Dermis blood vessel endothelial cell (primary cell): Measurements from ENCODE around the gene KLHL12. TPM values are rescaled to one million over a fixed set of nuclear protein-coding genes. Genes with fewer than 3 reads are reported as not detected.
A peak's percentile ranks its signal among the peaks of the same experiment; 100 is the strongest.
"Not testable (repeated sequence)": the region's sequence is repeated elsewhere in the genome, so short reads cannot be mapped to it uniquely, and the experiment has no call there.

ENCODE experiments used
- DNase-seq: peaks from one replicate; pipeline ENCODE4 v3.0.0; 2010
- total RNA-seq: library from RNA; depleted of rRNA; stranded (reverse); fragments of >200 nt; gene quantifications from 2 replicates; pipeline ENCODE4 v1.2.3, GENCODE V29; 2014

The KLHL12 gene
- total RNA-seq, 1 donor from 2014 or later = 26.7 TPM

GRCh38 chr1:202945483-202945882 is 18.4 kb upstream of the KLHL12 start:
- no peak for DNase-seq

GRCh38 chr1:202944438-202944921 is 17.4 kb upstream of the KLHL12 start:
- no peak for DNase-seq

- no peak for DNase-seq
Observed at GRCh38 chr1:202942426-202942825, 15.4 kb upstream of the KLHL12 start.

- DNase-seq = no peak
Observed at GRCh38 chr1:202941372-202941771, 14.3 kb upstream of the KLHL12 start.

DNA sequence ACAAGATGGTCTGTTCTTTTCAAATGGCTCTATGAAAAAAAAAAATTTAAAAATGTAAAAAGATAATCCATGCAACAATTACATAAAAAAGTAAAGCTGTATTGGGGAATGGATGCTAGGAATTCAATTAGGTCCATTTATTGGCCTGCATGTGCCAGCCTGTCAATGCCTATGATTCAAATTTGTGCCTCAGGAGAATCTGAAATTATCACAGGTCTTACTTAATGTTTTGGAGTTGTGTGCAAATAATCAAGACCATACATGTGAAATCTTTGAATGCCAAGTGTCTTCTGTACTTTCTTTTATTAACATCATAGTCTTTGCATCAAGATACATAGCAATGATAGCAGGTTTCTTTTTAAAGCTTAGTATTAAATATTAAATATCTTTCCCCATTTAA is 13.5 kb upstream of the KLHL12 start:
- no peak for DNase-seq

DNA sequence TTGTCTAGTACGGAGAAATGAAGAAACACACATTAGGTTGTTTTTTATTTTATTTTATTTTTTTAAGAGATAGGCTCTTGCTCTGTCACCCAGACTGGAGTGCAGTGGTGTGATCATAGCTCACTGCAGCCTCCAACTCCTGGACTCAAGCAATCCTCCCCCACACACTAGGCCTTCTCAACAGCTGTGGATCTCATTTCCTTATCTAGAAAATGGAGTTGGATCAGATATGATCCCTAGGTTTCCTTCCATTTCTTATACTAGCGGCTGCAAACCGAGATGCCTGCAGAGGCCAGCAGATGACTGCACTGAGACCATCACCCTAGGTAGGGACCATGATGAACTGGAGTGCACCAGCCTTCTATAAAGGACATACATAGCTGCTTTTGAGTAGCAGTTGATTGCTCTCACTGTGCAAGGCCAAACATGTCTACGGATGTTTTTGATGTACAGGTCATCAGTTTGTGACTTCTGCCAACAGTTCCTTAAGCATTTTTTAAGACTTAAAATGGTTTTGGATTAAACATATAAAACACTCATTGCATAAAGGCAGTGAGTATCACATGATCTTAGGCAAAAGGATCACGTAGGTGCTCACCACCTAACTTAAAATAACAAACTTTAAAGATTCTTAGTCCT is 11.4 kb upstream of the KLHL12 start:
- no peak for DNase-seq

- not testable (repeated sequence) for DNase-seq
Observed at GRCh38 chr1:202936409-202936808, 9.4 kb upstream of the KLHL12 start.

DNA sequence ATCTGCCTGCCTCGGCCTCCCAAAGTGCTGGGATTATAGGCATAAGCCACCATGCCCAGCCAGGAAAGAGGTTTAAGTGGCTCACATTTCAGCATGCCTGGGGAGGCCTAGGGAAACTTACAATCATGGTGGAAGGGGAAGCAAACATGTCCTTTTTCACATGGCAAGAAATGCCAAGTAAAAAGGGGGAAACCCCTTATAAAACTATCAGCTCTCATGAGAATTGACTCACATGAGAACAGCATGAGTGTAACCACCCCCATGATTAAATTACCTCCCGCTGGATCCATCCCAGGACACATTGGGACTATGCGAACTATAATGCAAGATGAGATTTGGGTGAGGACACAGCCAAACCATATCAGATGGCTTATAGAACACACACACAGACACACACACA is 8.8 kb upstream of the KLHL12 start:
- no peak for DNase-seq

GRCh38 chr1:202934755-202935154 is 7.7 kb upstream of the KLHL12 start:
- DNase-seq = no peak

DNA sequence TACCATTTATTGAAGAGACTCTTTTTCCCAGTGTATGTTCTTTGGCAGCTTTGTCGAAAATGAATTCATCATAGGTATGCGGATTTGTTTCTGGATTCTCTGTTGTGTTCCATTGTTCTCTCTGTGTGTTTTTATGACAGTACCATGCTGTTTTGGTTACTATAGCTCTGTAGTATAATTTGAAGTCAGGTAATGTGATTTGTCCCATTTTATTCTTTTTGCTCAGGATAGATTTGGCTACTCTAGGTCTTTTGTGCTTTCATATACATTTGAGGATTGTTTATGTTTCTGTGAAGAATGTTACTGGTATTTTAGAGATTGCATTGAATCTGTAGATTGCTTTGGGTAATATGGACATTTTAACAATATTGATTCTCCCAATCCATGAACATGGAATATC is 5.4 kb upstream of the KLHL12 start:
- no peak for DNase-seq

DNA sequence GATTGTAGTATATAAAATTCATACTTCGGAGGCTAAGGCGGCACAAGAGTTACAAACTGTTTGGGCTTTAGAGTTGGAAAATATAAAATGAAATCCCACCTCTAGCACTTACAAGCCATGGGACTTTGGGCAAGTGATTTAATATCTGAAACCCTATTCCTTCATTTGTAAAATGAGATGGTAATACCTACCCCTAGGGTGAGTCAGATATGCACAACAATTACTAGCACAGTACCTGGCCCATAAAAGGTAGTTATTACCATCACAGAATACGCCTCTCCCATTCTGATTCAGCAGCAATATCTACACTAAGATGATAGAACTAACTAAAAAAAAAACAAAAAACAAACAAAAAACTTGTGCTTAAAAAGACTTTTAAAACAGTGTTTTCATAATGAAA is 3.5 kb downstream of the KLHL12 start:
- DNase-seq = no peak

GRCh38 chr1:202919615-202920014 is 7.4 kb downstream of the KLHL12 start:
- no peak for DNase-seq

- no peak for DNase-seq
Observed at GRCh38 chr1:202915146-202915545, 11.9 kb downstream of the KLHL12 start.

- not testable (repeated sequence) for DNase-seq
Observed at GRCh38 chr1:202912476-202912875, 14.6 kb downstream of the KLHL12 start.

DNA sequence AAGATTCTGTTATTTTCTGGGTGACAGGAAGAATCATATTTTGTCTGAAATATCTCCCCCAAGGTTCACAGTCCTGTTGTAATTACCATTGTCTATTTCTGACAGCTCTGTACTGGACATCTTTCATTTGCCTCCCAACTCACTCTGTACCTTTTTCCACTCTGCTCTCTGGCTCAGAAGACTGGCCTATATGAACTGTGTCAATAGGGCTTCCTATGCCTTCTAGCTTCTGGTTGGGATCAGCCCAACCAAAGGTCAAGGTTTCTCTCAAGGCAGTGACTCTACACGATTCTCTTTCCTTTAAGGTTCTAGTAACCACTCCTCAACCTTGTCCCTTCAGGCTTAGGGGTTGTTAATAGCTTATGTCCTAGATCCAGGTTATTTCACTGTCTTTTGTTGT is 17.5 kb downstream of the KLHL12 start:
- DNase-seq = no peak

DNA sequence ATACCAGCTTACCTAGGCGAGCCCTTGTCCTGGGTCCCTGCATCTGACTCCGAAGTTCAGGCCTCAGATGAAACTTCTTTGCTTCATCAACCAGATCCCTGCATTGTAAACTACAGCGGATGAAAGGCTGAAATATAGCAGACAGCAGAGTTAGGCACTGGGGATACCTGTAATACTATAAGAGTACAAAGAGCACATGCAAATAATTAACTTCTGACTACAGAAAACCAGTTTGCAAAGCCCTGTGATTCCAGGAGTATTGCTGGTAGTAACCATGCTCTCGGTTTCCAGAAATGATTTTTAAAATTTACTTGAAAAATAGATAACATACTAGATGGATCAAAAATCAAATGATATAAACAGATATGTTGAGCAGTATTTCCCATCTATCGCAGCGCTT is 18.0 kb downstream of the KLHL12 start:
- DNase-seq = no peak

- no peak for DNase-seq
Observed at GRCh38 chr1:202905331-202905730, 21.7 kb downstream of the KLHL12 start.

- DNase-seq = not testable (repeated sequence)
Observed at GRCh38 chr1:202903808-202904207, 23.2 kb downstream of the KLHL12 start.

DNA sequence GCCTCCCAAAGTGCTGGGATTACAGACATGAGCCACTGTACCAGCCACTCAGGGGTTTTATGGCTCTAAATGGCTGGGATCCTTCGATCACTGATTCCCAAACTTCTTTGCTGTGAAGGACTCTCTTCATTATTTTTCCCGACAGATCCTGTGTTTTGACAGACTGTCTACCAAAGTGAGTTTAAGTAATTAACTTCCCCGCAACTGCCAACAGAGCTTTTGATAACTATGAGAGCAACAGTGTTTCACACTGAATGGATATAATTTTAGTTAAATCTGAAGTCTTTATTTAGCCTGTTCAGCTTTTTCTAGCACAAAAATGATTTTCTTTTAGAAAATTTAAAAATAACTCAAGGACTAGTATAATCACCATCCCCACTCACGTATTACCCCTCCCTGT is 25.5 kb downstream of the KLHL12 start:
- DNase-seq = no peak

- no peak for DNase-seq
Observed at GRCh38 chr1:202892501-202892900, 34.5 kb downstream of the KLHL12 start.

DNA sequence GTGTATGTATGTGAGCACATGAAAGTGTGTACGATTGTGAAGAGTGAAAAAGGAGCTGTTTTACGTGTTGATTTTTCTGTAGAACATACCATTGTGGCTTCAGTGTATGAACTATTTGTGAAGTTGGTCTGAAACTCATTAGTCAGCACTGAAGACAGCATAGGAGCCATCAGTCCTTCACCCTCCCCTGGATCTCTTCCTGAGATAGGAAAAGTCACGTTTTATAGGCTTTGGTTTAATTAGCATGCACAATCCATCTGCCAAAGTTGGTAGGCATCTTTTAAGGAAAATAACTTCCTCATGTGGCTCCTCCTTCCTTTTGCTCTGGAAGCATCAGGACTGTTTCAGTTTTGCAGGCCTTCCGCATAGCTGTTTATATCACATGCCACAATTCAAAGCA is 36.6 kb downstream of the KLHL12 start:
- no peak for DNase-seq

DNA sequence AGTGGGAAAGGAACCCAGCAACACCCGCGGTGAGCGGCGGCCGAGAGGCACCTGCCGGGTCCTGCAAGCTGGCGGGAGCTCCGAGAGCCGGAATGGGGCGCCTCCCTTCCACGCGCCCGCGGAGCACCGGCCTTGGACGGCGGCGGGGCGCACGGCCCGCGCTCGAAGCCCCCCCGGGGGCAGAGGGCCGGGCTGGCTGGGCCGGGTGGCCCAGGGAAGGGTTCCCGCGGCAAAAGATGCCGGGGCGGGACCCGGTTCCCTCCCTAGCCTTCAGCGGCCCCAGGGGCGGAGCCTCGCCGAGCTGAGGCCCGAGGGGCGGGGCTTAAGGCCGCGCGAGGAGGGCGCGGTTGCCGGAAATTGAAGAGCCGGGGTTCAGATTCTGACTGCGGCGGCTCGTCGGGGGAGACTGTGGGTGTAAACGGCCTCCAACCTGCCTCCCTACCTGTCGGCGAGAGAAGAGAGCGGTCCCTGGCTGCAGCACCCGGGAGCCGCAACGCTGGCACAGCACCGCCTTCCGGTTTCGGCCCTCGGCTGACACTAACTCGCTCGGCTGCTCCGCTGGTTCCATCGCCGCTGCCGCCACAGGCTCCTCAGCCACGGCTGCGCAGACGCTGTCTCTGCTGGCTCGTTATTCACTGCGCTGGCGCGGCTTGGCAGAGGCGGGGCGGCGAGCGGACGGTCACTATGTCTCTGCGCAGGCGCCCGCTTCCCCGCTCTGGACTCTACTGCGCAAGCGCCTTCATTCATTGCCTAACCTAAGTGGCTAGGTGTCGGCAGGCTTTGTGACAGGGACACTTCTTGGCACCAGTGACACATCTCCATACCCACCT is 38.3 kb downstream of the KLHL12 start, which contains the start of gene RABIF:
Gene RABIF, minus strand, starts transcription at position 619 of the 830 bp plus-strand sequence. Its CDS starts 51 bp downstream, at position 568.
- DNase-seq = peak; percentile 96

GRCh38 chr1:202888221-202888530 is 38.9 kb downstream of the KLHL12 start:
- no peak for DNase-seq

DNA sequence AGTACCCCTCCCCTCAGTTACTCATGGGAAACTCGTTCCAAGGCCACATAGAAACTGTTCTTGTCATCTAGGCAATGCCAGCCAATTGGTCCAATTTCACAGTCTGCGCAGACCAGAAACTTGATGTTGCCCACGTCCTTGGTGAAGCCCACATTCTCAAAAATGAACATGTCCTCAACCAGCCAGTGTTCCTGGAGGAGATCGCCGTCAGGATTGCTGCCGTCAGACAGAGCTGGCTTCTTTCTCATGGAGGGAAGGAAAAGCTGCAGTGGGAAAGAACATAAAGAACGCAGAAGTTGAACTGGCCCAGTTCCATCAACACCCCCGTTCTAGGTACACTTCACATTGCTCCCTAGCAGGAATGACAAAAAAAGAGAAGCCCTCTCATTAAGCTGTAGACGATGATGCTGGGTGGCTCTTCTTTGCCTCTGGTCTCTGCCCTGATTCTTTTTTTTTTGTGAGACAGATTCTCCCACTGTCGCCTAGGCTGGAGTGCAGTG is 46.0 kb downstream of the KLHL12 start:
- no peak for DNase-seq
